IPS-20b (cell line): ENCODE data around the gene RPS15.
"Not testable (repeated sequence)": the region's sequence is repeated elsewhere in the genome, so short reads cannot be mapped to it uniquely, and the experiment has no call there.

Source experiments
- H3K27ac ChIP-seq: one replicate; pipeline ENCODE4 v1.5.1; 2013; ENCODE audit warnings: low read length
- H3K27me3 ChIP-seq: 2 replicates; pipeline ENCODE4 v1.6.1; 2013; ENCODE audit warnings: mild to moderate bottlenecking, low read length, inconsistent platforms; ENCODE audit not compliant: insufficient read depth
- H3K36me3 ChIP-seq: 2 replicates; pipeline ENCODE4 v1.6.1; 2013; ENCODE audit warnings: low read depth, mild to moderate bottlenecking, inconsistent platforms, low read length, moderate library complexity; ENCODE audit not compliant: insufficient read depth
- H3K4me1 ChIP-seq: 2 replicates; pipeline ENCODE4 v1.6.1; 2013; ENCODE audit warnings: mild to moderate bottlenecking, control low read depth, inconsistent platforms, low read length, moderate library complexity; ENCODE audit not compliant: insufficient read depth
- H3K4me3 ChIP-seq: 2 replicates; pipeline ENCODE4 v1.5.1; 2013; ENCODE audit warnings: mild to moderate bottlenecking, low read length, inconsistent platforms
- H3K9ac ChIP-seq: 2 replicates; pipeline ENCODE4 v1.6.1; 2013; ENCODE audit warnings: low read depth, mild to moderate bottlenecking, inconsistent platforms, low read length, moderate library complexity
- H3K9me3 ChIP-seq: 2 replicates; pipeline ENCODE4 v1.6.1; 2013; ENCODE audit warnings: mild to moderate bottlenecking, low read depth, low read length, inconsistent platforms; ENCODE audit not compliant: insufficient read depth

Gene RPS15

DNA sequence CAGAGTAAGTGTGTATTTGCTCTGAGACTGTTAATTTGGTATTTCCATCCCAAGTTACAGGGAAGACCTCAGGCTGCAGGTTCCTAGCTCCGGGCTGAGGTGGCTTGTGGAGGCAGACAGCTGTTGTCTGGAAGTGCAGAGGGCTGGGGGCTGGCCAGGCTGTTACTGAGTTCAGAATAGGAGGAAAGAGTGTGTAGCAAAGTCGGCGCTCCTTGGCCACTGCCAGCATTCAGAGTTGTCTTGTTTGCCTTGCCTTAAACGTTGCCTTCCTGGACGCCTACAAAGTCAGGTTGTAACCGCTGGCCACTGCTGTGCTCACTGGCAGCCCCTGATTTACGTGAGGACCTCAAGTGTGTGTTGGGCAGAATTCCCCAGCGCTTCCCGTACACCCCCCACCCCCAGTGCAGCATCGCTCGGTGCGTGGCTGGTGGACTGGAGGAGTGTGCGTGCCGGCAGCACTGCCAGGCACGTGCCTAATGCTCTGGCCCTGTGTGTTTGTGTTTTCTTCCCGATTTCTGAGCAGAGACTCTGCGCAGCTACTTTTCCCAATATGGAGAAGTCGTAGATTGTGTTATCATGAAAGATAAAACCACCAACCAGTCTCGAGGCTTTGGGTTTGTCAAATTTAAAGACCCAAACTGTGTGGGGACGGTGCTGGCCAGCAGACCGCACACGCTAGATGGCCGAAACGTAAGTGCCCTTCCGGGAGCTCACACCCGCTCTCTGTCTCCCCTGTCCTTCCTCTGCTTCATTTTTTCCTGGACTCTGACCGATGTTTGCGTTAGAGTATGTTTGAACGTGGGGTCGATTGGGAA, 20.3 kb upstream of the RPS15 start:
- Histone ChIP-seq H3K9me3 (no peaks in the 10 kb centered on the region), H3K4me1 (peaks cover 9% of the 10 kb centered on the region), H3K36me3 (peaks cover 70% of the 10 kb centered on the region), H3K27ac (no peak overlapping the region), H3K27me3 (no peaks in the 10 kb centered on the region), H3K4me3 (no peak overlapping the region), H3K9ac (no peak overlapping the region)

GRCh38 chr19:1418496-1418775, 19.8 kb upstream of the RPS15 start:
- Histone ChIP-seq H3K27ac (no peak overlapping the region), H3K27me3 (no peaks in the 10 kb centered on the region), H3K4me3 (no peak overlapping the region), H3K36me3 (peaks cover 70% of the 10 kb centered on the region), H3K9me3 (no peaks in the 10 kb centered on the region), H3K9ac (no peak overlapping the region), H3K4me1 (peaks cover 9% of the 10 kb centered on the region)

DNA sequence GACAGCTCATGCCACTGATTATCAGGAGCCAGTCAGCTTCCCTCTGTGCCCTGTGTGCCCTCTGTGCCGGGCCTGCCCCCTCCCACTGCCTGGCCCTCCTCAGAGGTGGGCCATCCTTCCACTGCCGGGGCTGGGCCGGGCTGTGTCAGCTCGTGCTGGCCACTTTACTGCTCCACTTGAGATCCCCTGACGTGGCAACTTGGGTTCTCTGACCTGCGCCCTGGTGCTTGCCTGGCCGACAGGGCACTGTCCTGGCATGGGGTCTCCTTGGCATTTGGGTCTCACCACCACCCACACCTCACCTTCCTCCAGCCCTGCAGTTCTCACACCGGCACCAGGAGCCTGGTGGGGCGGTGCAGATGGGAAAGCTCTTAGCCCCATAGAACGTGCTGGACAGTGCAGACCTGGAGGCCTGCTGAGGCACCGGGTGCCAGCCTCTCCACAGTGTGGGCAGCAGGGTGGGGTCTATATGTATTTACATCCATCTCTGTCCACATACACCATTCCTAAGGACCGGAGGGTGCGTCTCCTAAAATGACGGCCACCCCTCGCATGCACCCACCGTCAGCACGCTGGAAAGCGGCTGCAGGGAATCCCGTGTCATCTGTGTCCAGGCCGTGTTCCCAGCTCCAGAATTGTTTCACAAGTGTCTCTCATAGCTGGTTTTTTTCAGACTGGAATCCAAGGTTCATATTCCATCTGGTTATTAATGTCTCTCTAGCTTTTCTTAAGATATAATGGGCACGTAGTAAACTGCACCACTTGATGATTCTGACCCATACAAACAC, 19.1 kb upstream of the RPS15 start:
- Histone ChIP-seq H3K27me3 (no peaks in the 10 kb centered on the region), H3K27ac (no peak overlapping the region), H3K36me3 (peaks cover 74% of the 10 kb centered on the region), H3K4me3 (no peak overlapping the region), H3K9me3 (no peaks in the 10 kb centered on the region), H3K9ac (no peak overlapping the region), H3K4me1 (peaks cover 9% of the 10 kb centered on the region)

DNA sequence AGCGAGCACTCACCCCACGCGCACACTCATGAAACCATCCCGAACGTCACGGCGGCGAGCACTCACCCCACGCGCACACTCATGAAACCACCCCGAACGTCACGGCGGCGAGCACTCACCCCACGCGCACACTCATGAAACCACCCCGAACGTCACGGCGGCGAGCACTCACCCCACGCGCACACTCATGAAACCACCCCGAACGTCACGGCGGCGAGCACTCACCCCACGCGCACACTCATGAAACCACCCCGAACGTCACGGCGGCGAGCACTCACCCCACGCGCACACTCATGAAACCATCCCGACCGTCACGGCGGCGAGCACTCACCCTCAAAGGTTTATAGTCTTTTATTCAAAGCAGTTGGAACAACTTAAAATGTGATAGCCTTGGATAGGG, 18.1 kb upstream of the RPS15 start:
- H3K27me3 ChIP-seq, H3K9me3 ChIP-seq, H3K4me1 ChIP-seq, H3K27ac ChIP-seq, H3K4me3 ChIP-seq, H3K9ac ChIP-seq: not testable (repeated sequence)
- peaks cover 82% of the 10 kb centered on the region for H3K36me3 ChIP-seq

DNA sequence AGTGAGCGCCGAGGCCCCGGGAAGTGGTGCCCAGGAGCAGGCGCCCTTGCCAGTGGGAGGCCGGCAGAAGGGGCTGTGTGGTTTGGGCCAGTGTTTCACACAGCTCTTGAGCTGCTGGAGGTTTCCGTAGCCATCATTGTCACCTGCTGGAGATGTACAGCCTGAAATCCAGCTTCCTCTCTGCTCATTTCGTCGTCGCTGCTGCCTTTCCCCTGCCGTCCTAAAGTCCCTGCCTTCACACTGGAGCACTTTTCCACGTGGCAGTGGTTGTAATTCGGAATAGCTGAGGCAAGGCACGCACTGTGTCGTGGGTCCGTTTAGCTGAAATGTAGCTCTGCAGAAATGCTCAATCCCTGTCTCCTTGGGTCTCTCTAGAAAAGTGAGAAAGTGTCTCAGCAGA, 17.6 kb upstream of the RPS15 start:
- Histone ChIP-seq H3K4me3 (no peak overlapping the region), H3K36me3 (peaks cover 87% of the 10 kb centered on the region), H3K27me3 (no peaks in the 10 kb centered on the region), H3K9me3 (no peaks in the 10 kb centered on the region), H3K9ac (no peak overlapping the region), H3K4me1 (peaks cover 8% of the 10 kb centered on the region), H3K27ac (no peak overlapping the region)

DNA sequence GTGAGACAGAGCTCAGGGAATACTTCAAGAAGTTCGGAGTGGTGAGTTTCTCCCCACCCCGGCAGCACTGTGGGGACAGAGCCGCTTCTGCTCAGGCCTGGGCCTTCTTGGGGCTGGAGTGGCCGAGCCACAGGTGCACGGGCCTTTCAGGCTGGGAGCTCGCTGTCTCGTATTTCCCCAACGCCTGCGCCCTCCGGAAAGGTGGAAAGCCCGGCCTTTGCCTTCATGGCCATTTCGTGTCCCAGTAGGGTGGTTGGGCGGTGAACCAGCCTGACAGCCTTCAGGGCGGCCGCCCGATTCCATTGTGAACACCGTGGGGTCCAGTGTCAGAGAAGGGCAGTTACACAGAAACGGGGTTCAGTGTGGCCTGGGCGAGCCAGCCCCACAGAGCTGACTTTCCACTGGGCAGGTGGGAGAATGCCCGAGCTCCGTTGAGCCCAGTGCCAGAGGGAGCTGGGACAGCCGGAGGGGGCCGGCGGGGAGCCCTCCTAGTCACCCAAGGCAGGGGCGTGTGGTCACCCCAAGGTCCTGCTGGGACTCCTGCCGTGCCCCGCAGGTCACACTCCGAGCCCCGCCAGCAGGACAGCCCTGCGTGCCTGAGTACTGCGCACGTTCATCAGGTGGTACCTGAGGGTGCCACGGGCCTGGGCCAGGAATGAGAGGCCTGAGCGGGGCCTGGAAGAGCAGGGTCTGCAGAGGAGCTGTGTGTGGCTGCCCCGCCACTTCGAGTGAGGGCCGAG, 16.8 kb upstream of the RPS15 start:
- H3K27ac ChIP-seq: no peak overlapping the region
- H3K36me3 ChIP-seq: peaks cover 91% of the 10 kb centered on the region

DNA sequence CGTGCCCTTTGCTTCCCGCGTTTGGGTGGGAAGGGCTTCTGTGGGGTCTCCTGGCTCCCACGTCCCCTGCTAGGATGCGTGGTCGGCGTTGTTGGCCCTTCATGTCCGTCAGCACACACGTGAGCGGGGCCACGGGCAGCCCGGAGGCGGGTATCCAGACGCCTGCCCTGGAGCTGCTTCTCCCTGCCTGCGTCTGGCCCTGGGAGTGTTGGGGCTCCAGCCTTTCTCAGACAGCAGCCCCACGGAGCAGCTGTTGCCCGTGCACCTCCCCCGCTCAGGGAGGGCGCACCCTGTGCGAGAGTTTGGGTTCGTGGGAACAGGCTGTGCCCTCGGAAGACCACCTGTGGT, 16.3 kb upstream of the RPS15 start:
- Histone ChIP-seq H3K4me3 (no peak overlapping the region), H3K27me3 (no peaks in the 10 kb centered on the region), H3K36me3 (peaks cover 95% of the 10 kb centered on the region), H3K27ac (no peak overlapping the region), H3K9ac (no peak overlapping the region), H3K4me1 (no peaks in the 10 kb centered on the region), H3K9me3 (no peaks in the 10 kb centered on the region)

More for the DNA sequence above, 16.8 kb upstream of the RPS15 start:
- Histone ChIP-seq H3K4me3 (no peak overlapping the region), H3K4me1 (peaks cover under 1% of the 10 kb centered on the region), H3K9ac (no peak overlapping the region), H3K27me3 (no peaks in the 10 kb centered on the region), H3K9me3 (no peaks in the 10 kb centered on the region)

- H3K9ac ChIP-seq: no peak overlapping the region
- peaks cover 95% of the 10 kb centered on the region for H3K36me3 ChIP-seq
- H3K27me3 ChIP-seq: no peaks in the 10 kb centered on the region
- no peak overlapping the region for H3K27ac ChIP-seq
- no peaks in the 10 kb centered on the region for H3K9me3 ChIP-seq
- H3K4me1 ChIP-seq: no peaks in the 10 kb centered on the region
- no peak overlapping the region for H3K4me3 ChIP-seq
These were observed 15.8 kb upstream of the RPS15 start for GRCh38 chr19:1422360-1422759.

GRCh38 chr19:1422943-1423342, 15.3 kb upstream of the RPS15 start:
- H3K36me3 ChIP-seq: peaks cover 95% of the 10 kb centered on the region
- no peaks in the 10 kb centered on the region for H3K4me1 ChIP-seq
- H3K27ac ChIP-seq: no peak overlapping the region
- H3K4me3 ChIP-seq: no peak overlapping the region
- H3K9me3 ChIP-seq: no peaks in the 10 kb centered on the region
- no peak overlapping the region for H3K9ac ChIP-seq
- no peaks in the 10 kb centered on the region for H3K27me3 ChIP-seq

- Histone ChIP-seq H3K9ac (no peak overlapping the region), H3K4me1 (no peaks in the 10 kb centered on the region)
These were observed 14.6 kb upstream of the RPS15 start for GRCh38 chr19:1423436-1424191.

DNA sequence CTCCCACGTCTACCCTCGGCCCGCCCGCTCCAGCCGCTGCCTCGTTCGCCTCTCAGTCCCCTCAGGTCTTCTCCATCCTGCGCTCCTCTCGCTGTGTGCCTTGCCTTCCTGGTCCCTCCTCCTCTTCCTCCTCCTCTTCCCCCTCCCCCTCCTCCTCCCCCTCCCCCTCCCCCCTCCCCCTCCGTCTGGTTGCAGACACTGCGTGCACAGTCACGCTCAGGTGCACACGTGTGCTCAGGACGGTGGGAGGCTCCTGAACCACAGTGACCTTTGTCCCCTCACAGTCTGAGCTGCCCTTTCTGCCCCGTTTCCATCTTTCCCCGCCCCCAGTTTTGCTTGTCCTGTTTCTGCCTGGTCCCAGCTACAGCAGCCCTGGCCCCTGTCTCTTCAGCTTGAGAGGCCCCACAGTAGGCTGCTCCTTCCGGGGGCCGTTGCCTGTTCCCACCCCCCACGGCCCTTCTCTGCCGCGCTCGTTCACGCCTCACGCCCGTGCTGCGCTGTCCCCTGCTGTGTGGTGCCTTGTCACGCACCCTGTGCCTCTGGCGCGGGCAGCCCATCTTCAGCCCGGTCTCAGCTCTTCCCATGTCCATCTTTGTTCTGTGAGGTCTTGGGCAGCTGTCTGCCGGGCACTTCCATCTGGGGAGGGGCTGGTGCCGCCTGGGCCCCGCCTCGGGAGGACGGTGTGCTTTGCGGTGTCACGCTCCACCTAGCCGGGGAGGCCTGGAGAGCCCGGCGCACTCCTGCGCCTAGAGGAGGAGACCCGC, 13.8 kb upstream of the RPS15 start:
- H3K9ac ChIP-seq: no peak overlapping the region

More at GRCh38 chr19:1423436-1424191, 14.6 kb upstream of the RPS15 start:
- Histone ChIP-seq H3K27ac (no peak overlapping the region), H3K9me3 (no peaks in the 10 kb centered on the region), H3K27me3 (no peaks in the 10 kb centered on the region), H3K4me3 (no peak overlapping the region), H3K36me3 (peaks cover 95% of the 10 kb centered on the region)

More for the DNA sequence above, 13.8 kb upstream of the RPS15 start:
- no peaks in the 10 kb centered on the region for H3K27me3 ChIP-seq
- H3K4me1 ChIP-seq: no peaks in the 10 kb centered on the region
- no peak overlapping the region for H3K27ac ChIP-seq
- peaks cover 95% of the 10 kb centered on the region for H3K36me3 ChIP-seq
- no peak overlapping the region for H3K4me3 ChIP-seq
- H3K9me3 ChIP-seq: no peaks in the 10 kb centered on the region
